Measurements from ENCODE around the gene EPHB2.

EPHB2 gene

DNA sequence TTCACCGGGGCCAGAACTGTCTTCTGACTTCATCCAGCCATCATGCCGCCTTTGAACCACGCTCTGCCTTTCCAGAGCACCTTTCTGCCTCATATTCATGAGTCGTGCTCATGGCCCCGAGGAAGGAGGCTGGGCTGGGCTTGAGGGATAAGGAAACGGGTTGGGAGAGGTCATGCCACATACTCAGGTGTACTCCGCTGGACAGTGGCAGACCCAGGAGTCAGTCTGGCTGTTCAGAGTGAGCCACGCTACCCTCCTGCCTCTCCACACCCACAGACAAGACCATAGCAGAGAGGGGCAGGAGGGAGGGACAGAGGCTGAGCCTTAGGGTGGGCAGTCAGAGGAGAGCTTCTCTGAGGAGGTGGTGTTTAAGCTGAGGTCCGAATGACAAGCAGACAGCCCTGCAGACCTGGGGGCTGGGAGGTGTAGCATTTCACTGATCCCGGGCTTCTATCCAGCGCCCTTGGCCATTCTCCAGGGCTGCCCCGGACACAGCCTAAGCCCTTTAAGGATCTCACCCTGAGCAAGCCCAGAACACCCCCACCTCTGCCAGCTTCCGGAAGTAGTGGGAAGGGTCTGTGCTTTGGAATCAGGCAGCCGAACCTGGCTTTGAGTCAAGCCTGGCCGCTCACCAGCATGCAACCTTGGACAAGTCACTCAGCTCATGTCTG lies 159.7 kb downstream of the EPHB2 start:
- in situ Hi-C loops (cut with HindIII; ENCODE audit: low sequenced_read_pairs) = no loop called here

GRCh38 chr1:22872981-22873664 lies 162.5 kb downstream of the EPHB2 start:
- in situ Hi-C loops (cut with HindIII; ENCODE audit: low sequenced_read_pairs) = no loop called here

DNA sequence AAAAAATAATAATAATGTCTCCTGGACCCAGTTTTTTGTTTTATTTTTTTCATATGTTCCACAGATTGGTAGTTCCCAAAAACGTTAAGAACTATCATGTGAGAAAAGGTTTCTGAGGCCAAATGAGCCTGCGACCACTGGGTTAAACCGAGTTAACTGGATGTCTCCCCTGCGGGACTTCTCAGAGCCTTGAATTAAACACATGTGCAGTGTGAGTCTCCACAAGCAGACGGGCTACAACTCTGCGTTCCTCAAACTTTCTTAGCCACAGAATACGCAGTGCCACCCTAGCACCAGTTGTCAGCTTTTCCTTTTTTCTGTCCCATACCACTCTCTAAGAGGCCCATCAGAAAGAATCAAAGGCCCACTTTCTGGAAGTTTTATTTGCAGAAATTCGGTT lies 164.1 kb downstream of the EPHB2 start:
- in situ Hi-C loops (cut with HindIII; ENCODE audit: low sequenced_read_pairs) = loop anchor here (25.0 kb wide), 1 partner anchor 162 kb away; the partner anchor contains the start of gene EPHB2

- in situ Hi-C loops (cut with HindIII; ENCODE audit: low sequenced_read_pairs) = loop anchor here (25.0 kb wide), 1 partner anchor 163 kb away; the partner anchor contains the start of gene EPHB2
Measured at GRCh38 chr1:22875241-22875640, 164.6 kb downstream of the EPHB2 start.

- in situ Hi-C loops (cut with HindIII; ENCODE audit: low sequenced_read_pairs) = loop anchor here (25.0 kb wide), 1 partner anchor 164 kb away; the partner anchor contains the start of gene EPHB2
Measured at GRCh38 chr1:22875841-22876240, 165.2 kb downstream of the EPHB2 start.

- in situ Hi-C loops (cut with HindIII; ENCODE audit: low sequenced_read_pairs) = loop anchor here (25.0 kb wide), 1 partner anchor 164 kb away; the partner anchor contains the start of gene EPHB2
Measured at GRCh38 chr1:22876359-22877111, 165.9 kb downstream of the EPHB2 start.

DNA sequence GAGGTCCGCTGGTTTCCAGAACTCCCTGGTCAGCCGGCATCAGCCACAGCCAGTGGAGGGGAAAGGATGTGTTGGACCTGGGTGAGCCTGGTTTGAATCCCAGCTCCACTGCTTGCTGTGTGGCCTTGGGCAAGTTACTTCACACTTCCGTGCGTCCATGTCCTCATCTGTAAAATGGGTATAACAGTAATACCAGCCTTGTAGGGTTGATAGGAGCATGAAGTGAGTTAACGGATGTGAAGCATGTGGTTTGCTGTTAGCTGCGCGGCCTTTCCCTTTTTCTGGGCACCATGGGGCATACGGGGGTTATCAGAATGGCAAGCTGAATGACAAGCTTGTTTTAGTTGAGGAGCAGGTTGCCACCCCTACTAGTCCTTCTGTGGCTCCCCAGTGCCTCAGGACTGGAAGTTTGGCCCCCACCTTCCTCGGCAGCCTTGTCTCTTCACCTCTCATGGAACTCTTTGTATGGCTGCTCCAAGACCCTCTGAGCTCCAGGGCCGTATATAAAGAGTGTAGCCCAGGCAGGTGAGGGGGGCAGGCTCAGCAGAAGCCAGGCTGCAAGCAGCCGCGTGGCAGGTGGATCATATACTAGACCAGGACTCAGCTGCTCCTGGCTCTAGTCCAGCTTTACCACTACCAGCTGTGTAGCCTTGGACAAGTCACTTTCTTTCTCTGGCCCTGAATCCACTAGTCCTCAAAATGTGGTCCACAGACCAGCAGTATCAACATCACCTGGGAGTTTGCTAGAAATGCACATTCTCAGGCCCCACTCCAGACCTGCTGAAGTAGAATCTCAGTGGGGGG lies 166.7 kb downstream of the EPHB2 start:
- in situ Hi-C loops (cut with HindIII; ENCODE audit: low sequenced_read_pairs) = loop anchor here (25.0 kb wide), 1 partner anchor 165 kb away; the partner anchor contains the start of gene EPHB2

- in situ Hi-C loops (cut with HindIII; ENCODE audit: low sequenced_read_pairs) = loop anchor here (25.0 kb wide), 1 partner anchor 166 kb away; the partner anchor contains the start of gene EPHB2
Measured at GRCh38 chr1:22877980-22878379, 167.3 kb downstream of the EPHB2 start.

- in situ Hi-C loops (cut with HindIII; ENCODE audit: low sequenced_read_pairs) = loop anchor here (25.0 kb wide), 1 partner anchor 166 kb away; the partner anchor contains the start of gene EPHB2
Measured at GRCh38 chr1:22878626-22879025, 168.0 kb downstream of the EPHB2 start.

GRCh38 chr1:22879445-22879844 lies 168.8 kb downstream of the EPHB2 start:
- in situ Hi-C loops (cut with HindIII; ENCODE audit: low sequenced_read_pairs) = loop anchor here (25.0 kb wide), 1 partner anchor 167 kb away; the partner anchor contains the start of gene EPHB2

GRCh38 chr1:22880174-22880601 lies 169.5 kb downstream of the EPHB2 start:
- in situ Hi-C loops (cut with HindIII; ENCODE audit: low sequenced_read_pairs) = loop anchor here (25.0 kb wide), 1 partner anchor 168 kb away; the partner anchor contains the start of gene EPHB2

GRCh38 chr1:22883406-22883805 lies 172.8 kb downstream of the EPHB2 start:
- in situ Hi-C loops (cut with HindIII; ENCODE audit: low sequenced_read_pairs) = loop anchor here (25.0 kb wide), 1 partner anchor 171 kb away; the partner anchor contains the start of gene EPHB2

DNA sequence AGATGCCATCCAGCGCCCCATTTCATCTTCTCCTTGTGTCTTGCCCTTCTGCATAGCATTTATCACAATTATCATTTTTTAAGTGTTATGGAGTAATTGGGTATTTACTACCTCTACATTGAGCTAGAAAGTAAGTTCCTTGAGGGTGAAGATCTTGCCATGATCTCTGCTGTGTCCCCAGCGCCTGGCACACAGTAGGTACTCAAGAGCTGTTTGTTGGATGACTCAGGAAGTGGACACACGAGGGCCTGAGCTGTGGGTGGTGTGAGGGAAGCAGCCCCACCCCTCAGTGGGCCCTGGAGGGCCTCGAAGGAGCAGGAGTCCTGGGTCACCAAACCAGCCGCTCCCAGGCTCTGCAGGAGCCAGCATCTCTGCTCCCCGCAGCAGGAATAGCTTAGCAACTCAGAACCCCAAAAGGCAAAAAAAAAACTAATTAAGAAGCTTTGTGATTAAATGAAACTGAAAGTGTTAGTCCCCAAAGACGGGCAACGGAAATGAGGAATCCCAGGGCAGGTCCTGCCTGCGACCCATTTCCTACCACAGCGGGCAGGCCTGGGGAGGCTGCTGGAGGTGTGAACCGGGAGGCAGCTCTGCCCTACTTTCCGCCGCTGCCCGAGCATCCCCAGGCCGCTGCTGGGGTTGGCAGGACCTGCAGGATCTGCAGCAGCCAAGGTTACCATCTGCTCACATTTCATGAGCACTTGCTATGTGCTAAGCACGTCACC lies 174.3 kb downstream of the EPHB2 start:
- in situ Hi-C loops (cut with HindIII; ENCODE audit: low sequenced_read_pairs) = loop anchor here (5.0 to 25.0 kb wide), 2 partner anchors 78 to 173 kb away; partner anchors contain the start of gene EPHB2

DNA sequence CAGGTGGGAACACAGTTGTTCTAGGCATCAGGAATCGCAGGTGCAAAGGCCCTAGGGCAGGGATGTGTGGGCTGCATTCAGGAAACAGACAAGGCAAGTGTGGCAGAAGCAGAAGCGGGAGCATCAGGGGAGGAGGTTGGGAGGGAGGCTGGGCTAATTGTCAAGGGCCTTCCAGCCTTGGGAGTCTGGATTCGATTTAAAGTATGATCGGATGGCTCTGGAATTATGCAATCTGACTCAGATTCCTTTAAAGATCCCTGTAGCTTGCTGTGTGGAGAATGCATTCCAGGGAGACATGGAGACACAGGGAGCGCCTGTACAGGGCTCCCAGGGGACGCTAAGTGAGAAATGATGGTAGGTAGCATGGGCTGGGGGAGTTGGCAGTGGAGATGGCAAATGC lies 175.6 kb downstream of the EPHB2 start:
- in situ Hi-C loops (cut with HindIII; ENCODE audit: low sequenced_read_pairs) = loop anchor here (5.0 to 25.0 kb wide), 2 partner anchors 79 to 174 kb away; partner anchors contain the start of gene EPHB2

- in situ Hi-C loops (cut with HindIII; ENCODE audit: low sequenced_read_pairs) = loop anchor here (5.0 to 25.0 kb wide), 2 partner anchors 80 to 175 kb away; partner anchors contain the start of gene EPHB2
Measured at GRCh38 chr1:22887491-22887890, 176.9 kb downstream of the EPHB2 start.

DNA sequence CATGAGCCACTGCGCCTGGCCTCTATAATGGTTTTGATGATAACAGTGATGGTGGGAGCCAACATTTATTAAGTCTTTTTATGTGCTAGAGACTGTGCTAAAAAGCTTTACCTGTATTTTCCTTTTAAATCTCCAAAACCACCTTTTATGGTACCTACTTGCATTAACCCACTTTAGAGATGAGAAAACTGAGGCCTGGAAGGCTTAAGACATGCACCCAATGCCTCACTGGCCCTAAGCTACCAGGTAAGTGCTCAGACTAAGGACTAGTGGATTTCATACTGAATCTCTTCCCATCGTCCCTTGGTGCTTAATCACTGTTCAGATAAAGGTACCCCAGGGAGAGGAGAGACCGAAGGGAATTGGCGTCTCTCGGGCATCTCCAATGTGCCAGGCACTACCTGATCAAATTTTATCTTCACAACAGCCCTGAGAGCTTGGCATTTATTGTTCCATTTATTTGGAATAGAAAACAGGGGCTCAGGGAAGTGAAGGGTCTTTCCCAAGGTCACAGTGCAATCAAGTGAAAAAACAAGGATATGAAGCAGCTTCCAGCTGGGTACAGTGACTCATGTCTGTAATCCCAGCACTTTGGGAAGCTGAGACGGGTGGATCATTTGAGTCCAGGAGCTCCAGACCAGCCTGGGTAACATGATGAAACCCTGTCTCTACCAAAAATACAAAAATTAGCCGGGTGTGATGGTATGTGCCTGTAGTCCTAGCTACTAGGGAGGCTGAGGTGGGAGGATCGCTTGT lies 177.9 kb downstream of the EPHB2 start:
- in situ Hi-C loops (cut with HindIII; ENCODE audit: low sequenced_read_pairs) = loop anchor here (5.0 to 25.0 kb wide), 2 partner anchors 81 to 176 kb away; partner anchors contain the start of gene EPHB2

GRCh38 chr1:22889213-22889827 lies 178.7 kb downstream of the EPHB2 start:
- in situ Hi-C loops (cut with HindIII; ENCODE audit: low sequenced_read_pairs) = loop anchor here (5.0 to 25.0 kb wide), 2 partner anchors 82 to 177 kb away; partner anchors contain the start of gene EPHB2

GRCh38 chr1:22892789-22893188 lies 182.2 kb downstream of the EPHB2 start:
- in situ Hi-C loops (cut with HindIII; ENCODE audit: low sequenced_read_pairs) = loop anchor here (25.0 kb wide), 1 partner anchor 180 kb away; the partner anchor contains the start of gene EPHB2
